HG03460 (cell line): ENCODE measurements around the gene HDAC7.

Source experiments
- ATAC-seq: cut with Tn5 transposase; IDR thresholded peaks from one replicate; pipeline ENCODE4 v1.9.1; 2021; ENCODE audit not compliant: unreplicated experiment

Gene HDAC7

GRCh38 chr12:47782372-47782770 is 37.3 kb downstream of the HDAC7 start:
- ATAC-seq, result no peak

GRCh38 chr12:47781479-47782371 is 38.0 kb downstream of the HDAC7 start:
- no peak for ATAC-seq

- ATAC-seq, result no peak
Measured at GRCh38 chr12:47779943-47780504, 39.7 kb downstream of the HDAC7 start.

GRCh38 chr12:47779301-47779942 is 40.3 kb downstream of the HDAC7 start:
- ATAC-seq, result peak; percentile 78

- no peak for ATAC-seq
Measured at GRCh38 chr12:47778881-47779280, 40.8 kb downstream of the HDAC7 start.

GRCh38 chr12:47777741-47778558 is 41.8 kb downstream of the HDAC7 start:
- no peak for ATAC-seq

GRCh38 chr12:47777151-47777550 is 42.6 kb downstream of the HDAC7 start:
- no peak for ATAC-seq

GRCh38 chr12:47776471-47777143 is 43.1 kb downstream of the HDAC7 start:
- no peak for ATAC-seq

- ATAC-seq, result no peak
Measured at GRCh38 chr12:47775100-47775911, 44.4 kb downstream of the HDAC7 start.

- no peak for ATAC-seq
Measured at GRCh38 chr12:47774663-47775062, 45.0 kb downstream of the HDAC7 start.

- no peak for ATAC-seq
Measured at GRCh38 chr12:47773858-47774580, 45.7 kb downstream of the HDAC7 start.

- ATAC-seq, result peak; percentile 82
Measured at GRCh38 chr12:47773062-47773857, 46.4 kb downstream of the HDAC7 start, which contains the start of gene SLC48A1. TSS of gene SLC48A1 (plus strand) at chr12:47773238. CDS start at chr12:47773305, 67 bp downstream.

GRCh38 chr12:47772738-47773061 is 47.0 kb downstream of the HDAC7 start:
- no peak for ATAC-seq

- ATAC-seq, result no peak
Measured at GRCh38 chr12:47772094-47772660, 47.5 kb downstream of the HDAC7 start.

- no peak for ATAC-seq
Measured at GRCh38 chr12:47771304-47771703, 48.4 kb downstream of the HDAC7 start.

- ATAC-seq, result no peak
Measured at GRCh38 chr12:47770086-47770726, 49.5 kb downstream of the HDAC7 start.
